SIG-M5 treated with dmso at 0.1 percent for 504 hours (cell line): ENCODE measurements around the gene PDE11A.

Experiments
- DNase-seq: peaks from one replicate; lab custom pipeline; 2025; ENCODE audit not compliant: unreplicated experiment; lab: John Stamatoyannopoulos, UW

The PDE11A gene

DNA sequence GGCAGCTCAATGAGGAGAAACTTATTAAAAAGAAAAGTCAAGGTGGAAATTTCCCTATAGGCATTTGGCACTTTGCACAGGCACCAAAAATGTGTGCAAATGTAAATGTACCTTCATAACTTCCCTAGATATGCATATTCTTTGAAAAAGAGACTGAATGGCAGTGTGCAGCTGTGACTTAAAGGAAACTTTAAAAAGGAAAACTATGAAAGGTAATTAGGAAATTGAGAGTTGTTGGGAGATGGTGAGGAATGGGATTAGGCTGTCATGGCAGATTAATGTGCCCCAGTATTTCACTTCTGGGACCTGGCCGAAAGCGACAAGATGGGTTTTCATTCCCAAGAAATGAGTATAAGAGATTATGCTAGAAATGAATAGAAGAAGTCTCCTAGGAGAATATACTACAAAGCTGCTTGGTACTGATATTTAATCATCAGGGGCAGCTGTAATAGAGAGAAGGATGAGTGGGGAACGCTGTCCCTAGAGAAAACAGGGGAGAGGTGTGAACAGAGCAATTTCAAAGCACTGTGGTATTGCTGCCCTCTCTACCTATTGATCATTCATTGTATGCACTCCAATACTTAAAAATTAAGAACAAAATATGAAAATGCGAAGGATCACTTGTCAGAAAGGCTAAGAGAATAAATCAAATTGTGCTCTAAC lies 366.9 kb downstream of the PDE11A start:
- no peak for DNase-seq

GRCh38 chr2:177703159-177703558 lies 369.4 kb downstream of the PDE11A start:
- DNase-seq = no peak

GRCh38 chr2:177698281-177698680 lies 374.3 kb downstream of the PDE11A start:
- no peak for DNase-seq

DNA sequence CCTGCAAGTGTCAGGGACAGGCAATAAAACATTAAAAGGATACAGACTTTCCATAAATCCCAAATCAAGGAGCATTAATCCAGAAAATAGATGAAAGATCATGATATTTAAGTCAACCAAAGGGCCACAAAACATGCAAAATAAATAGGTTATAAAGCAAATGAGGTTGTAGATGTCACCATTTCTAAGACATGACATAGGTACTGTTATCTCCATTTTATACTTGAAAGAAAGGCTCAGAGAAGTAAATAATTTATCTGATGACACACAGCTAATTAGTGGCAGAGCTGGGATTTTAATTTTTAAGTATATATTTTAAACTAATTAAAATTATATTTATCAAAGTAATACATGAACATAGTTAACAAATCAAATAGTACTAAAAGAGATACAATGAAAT lies 378.2 kb downstream of the PDE11A start:
- DNase-seq = no peak

- no peak for DNase-seq
Observed at GRCh38 chr2:177693658-177694339, 378.8 kb downstream of the PDE11A start.

DNA sequence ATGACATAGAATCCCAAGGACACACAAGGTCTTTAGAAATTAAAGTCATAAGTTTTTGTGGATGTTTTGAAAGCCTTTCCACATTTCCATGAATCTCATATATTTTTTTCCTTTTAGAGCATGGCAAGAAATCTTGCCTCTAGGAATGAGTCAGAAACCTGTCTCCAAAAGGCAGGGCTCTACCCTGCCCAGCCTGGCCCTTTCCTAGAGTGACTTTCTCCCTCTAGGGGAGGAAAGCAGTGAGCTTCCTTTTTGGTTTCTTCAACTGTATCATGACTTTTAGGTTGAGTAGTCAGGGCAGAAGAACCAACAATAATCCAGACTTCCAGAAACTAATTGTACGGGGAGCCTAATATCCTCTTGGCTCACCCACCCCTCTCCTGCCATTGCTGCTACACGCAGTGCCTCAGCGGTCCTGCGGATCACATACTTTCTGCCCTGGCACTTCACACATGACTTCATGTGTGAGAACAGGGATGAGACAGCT lies 379.8 kb downstream of the PDE11A start:
- DNase-seq = no peak

DNA sequence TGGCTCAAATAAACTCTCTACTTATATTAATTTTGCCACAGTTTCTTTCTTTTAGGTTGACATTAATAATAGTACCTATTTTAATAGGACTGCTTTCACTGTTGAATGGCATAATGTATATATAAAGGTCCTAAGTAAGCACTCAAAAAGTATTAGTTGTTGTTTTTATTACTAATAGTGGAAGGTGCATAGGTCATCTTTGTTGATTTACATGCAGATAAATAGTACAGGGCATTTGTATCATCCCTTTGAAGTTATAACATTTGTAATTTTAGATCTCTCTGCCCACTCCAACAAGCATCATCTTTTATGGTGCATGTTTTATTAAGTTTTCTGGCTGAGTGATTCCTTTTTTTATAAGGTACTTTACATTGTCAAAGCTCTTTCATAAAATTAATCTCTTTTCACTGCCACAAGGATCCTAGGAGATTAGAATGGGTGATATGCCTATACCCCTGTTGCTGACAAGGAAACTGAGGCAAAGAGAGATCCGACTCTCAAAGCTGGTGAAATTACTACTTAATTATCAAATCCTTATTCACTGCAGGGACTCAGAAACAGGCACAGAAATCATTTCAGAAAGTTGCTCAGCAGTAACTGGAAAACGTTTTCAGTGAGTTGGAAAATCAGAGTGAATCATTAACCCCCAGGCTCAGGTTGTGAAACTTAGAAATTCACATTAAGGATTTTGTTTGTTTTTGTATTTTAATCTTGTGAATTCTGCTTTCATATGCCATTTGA lies 380.4 kb downstream of the PDE11A start:
- DNase-seq = no peak

DNA sequence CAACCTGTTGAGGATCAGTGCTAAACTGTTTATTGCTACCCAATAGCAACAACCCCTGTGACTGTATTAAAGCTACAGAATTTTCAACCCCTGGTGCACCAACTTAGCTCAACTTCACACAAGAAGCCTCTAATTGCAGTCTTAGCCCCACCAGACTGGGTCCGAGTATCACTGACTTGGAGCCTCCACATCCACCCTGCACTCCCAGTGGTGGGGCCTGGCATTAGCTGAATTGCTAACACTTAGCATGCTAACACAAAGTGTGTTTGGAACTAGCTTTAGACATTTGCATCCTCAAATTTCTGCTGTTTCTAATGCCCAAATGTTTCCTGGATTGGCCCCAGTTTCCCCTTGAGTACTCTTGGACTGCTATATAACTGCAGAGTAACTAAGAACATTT lies 381.4 kb downstream of the PDE11A start:
- DNase-seq = no peak

GRCh38 chr2:177689623-177690022 lies 383.0 kb downstream of the PDE11A start:
- DNase-seq = no peak

DNA sequence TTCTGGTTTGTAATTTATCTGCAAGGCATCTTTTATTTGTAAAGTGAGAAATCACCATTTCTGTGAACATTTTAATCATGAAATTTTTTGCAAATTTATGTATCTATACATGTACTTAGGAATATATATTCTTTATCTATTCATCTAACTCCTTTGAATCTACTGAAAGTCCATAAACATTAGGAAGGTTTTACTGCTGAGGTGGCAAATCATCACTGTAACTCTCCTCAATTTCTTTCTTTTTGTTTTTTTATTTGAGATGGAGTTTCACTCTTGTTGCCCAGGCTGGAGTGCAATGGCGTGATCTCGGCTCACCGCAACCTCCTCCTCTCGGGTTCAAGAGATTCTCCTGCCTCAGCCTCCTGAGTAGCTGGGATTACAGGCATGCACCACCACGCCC lies 383.7 kb downstream of the PDE11A start:
- DNase-seq = no peak

DNA sequence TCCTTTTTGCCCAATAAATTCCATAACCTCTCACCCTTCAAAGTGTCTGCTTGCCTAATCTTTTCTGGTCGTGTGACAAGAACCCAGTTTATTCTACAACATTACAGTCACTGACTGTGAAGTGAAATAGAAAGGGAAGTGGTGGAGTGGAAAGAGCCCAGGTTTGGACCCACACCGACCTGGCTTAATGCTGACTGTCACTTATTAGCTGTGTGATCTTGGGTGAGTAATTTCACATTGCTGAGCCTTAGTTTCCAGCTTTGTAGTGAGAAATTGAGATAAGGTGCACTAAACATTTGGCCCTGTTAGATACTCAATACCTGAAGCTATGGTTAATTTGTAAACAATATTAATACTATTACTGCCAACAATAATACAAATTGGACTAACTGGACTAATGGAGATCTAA lies 388.9 kb downstream of the PDE11A start:
- no peak for DNase-seq

DNA sequence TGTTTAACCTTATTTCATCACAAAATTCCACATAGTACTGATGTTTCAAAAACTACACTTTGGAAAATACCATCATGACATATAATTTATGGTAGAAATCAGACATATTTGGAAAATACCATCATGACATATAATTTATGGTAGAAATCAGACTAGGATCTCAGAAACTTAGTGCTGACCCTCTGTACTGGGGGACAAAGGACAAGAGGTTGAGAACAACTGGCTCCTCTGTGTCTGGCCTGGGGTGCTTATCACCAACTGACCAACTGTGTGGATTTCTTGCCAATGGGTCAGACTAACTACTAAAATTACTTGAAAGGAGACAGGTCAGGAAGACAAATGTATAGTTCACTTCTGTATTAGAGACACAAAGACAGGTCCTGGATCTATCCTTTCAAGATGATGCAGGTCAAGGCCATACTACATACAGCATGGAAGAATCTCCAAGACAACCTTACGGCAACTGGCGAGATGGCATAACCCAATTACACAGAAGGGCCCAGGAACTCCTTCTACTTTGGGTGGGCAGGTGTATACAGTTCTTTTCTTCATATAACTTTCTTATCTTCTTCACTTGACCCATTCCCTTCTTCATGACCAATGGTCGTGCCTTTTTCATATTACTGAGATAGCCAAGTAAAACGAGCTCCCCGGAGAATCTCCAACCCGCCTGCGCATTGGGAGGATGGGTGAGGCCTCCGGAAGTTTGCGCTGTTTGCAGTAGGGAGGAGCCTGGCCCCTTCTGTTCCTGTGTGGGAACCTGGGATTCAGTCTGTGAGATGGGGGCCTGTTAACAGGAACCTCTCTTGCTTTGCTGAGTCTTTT lies 389.5 kb downstream of the PDE11A start:
- no peak for DNase-seq

DNA sequence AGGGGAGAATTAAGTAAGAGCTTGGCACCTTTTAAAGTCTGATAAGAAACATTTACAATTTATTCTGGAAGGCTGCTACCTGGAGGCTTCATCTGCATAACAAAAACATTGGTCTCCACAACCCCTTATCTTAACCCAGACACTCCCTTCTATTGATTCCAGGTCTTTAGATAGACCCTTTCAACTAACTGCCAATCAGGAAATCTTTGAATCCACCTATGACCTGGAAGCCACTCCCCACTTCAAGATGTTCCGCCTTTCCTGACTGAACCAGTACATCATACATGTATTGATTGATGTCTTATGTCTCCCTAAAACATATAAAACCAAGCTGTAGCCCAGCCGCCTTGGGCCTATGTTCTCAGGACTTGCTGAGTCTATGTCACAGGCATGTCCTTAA lies 390.6 kb downstream of the PDE11A start:
- DNase-seq = no peak

DNA sequence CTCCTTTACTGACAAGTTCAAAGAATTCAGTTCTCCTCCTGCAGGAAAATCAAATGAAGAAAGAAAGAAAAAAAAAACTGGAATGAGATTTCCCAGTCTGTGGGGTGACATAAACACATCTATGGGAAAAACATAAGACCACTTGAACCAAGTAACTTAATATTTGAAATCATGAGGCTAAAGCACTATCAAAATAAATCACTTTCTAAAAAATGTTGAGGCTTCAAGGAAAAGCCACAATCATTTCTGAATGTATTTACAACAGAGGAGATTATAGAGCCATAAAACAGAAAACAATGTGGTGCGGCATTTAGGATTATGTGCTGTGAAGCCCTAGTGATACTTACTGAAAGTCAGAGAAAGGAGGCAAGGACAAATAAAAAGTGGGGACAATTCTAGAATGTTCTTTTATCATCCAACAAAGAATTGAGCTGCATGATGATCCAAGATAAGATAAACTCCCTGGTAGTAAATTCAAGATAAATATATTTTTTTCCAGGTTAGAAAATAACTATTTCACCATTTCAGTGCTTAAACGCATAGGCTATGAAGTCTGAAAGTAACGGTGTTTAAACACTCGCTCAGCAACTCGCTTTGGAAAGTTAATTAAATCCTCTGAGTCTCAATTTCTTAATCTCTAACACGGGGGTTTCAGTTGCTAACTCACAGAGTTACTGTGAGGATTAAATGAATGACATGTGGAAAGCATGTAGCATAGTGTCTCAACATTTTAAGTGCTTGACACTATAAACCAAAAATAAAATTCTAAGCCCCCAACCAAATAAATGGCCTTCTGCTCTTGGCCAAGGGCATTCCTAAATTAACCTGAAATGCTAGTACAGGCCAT lies 391.5 kb downstream of the PDE11A start:
- DNase-seq = no peak

DNA sequence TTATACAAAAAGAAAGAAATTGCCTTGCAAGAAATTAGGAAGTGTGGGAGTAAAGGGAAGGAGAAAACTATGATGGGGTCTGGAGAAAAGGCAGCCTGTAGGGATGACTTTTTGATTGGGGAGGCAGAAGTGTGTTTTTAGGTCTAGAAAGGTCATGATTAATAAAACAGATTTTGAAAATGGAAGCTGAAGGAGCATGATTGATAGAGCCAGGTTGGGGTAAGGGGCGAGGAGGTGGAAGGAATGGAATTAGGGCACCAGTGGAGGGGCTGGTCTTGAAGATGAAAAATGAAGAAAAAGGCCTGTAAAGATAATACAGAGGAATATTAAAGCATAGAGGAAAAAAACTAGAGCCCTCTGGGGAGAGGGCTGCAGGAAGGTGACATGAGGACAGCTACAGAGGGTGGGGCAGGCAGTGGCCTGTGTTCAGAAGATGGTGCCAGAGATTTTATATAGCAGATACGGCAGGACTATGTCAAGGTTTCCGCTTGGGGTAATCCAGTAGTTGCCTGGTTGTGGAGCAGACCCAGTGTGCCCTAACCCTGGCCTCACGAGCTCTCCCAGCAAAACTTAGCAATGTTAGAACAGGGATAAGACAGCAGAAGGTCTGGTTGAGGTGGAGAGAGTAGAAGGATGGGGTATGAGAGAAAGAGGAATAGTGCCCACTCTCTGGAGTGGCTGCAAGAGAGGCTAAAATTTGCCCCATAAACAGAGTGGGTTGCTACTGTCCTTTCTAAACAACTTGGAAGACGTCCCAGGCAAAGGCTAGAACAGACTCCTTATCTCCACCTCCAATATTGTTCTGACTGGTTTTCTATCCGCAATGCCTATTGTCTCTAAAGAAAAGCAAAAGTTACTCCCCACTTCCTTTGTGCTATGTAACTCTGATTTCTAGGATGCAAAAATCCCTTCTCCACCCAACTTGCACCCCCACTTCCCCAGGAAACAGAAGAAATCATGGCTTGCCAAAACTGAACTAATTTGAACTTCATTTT lies 392.7 kb downstream of the PDE11A start:
- no peak for DNase-seq

DNA sequence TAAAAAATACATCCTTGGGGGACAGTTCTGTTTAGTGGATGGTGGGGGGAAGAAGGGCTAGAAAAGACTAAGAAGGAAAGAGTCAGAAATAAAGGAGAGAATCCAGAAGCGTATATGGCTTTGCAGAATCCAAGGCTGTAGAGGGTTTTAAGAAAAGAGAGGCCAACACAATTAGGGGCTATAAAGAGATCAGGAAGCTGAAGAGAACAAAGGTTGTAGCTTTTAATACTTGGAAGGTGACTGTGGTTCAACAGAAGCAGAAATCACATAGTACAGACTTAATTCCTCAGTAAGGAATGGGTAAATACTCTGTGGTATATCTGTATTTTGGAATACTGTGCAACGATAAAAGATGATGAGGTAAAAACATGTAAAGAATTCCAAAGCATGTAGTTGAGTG lies 393.6 kb downstream of the PDE11A start:
- DNase-seq = no peak

DNA sequence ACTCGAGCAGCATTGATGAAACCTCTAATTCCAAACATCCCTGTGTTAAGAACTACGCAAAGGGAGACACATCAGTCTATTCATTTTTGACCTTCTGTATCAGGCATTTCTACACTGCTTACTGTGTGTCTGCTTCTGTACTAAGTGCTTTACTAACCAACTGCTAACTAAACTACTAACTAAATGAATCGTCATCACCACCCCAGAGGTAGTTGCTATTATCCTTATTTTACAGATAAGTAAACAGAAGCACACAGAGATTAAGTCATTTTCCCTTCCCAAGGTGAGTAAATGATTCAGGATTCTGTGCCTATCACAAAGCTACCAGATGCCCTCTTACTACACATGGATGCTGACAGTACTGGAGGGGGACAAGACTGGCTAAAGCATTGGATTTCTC lies 395.9 kb downstream of the PDE11A start:
- DNase-seq = no peak

- no peak for DNase-seq
Observed at GRCh38 chr2:177675825-177676224, 396.8 kb downstream of the PDE11A start.

- DNase-seq = no peak
Observed at GRCh38 chr2:177675350-177675821, 397.2 kb downstream of the PDE11A start.
